Adrenal gland (tissue), 12 donors: ENCODE results near the gene SERPINB8. TPM values are rescaled to one million over a fixed set of nuclear protein-coding genes. Genes with fewer than 3 reads are reported as not detected.

Experiments
- DNase-seq, 7 donors: peaks; one replicate each; pipeline ENCODE4 v3.0.0-alpha.2; 2019 to 2020
- H3K27ac ChIP-seq, 5 donors: fragments of 200-600 bp; sonication (generic) in 4 of 5; 1 replicate in 3 of 5; 2 replicates in 2 of 5; pipeline versions ENCODE4 v1.5.1 to v1.8.0; 2016 to 2020; ENCODE audit warnings: mild to moderate bottlenecking in 1 of 5
- H3K27me3 ChIP-seq: fragments of 200-600 bp; 2 replicates; pipeline ENCODE4 v1.8.0; 2021
- H3K36me3 ChIP-seq, 2 donors: fragments of 200-600 bp; replicated peaks in 1 of 2; 1 replicate in 1 of 2; 2 replicates in 1 of 2; pipeline versions ENCODE4 v1.5.1 to v1.8.0; 2018 to 2022
- H3K4me1 ChIP-seq, 2 donors: fragments of 200-600 bp; replicated peaks in 1 of 2; 1 replicate in 1 of 2; 2 replicates in 1 of 2; pipeline versions ENCODE4 v1.5.1 to v1.8.0; 2018 to 2021
- H3K4me3 ChIP-seq, 4 donors: fragments of 200-600 bp; sonication (generic) in 3 of 4; one replicate each; pipeline ENCODE4 v1.5.1; 2016 to 2018
- H3K9me3 ChIP-seq, 3 donors: fragments of 200-600 bp; sonication (generic) in 1 of 3; replicated peaks in 1 of 3; 1 replicate in 2 of 3; 2 replicates in 1 of 3; pipeline versions ENCODE4 v1.5.1 to v1.8.0; 2016 to 2021
- POLR2A ChIP-seq, 2 donors: fragments of 450-650 bp; IDR thresholded peaks; one replicate each; pipeline ENCODE4 v1.6.1; 2017; ENCODE audit warnings: antibody characterized with exemption in 2 of 2, mild to moderate bottlenecking in 2 of 2, moderate library complexity in 1 of 2
- WGBS, 4 donors: extraction: QIAGEN DNeasy Blood & Tissue Kit in 2 of 4; methylation state at CpG; one replicate each; pipeline versions ENCODE4 v1.1.5 to v1.1.7; 2013 to 2017; 5-methylcytosine and 5-hydroxymethylcytosine counted together
- intact Hi-C, 2 donors: fragments of 100-400 bp; cut with DNase I; formaldehyde crosslinking; loops; one replicate each; pipeline versions ENCODE4 v1.14.1 to v1.15.0; 2022 to 2023
- polyA plus RNA-seq, 3 donors: library from polyadenylated mRNA; stranded (reverse); fragments of 200-250 nt in 2 of 3; fragments of 350-450 nt in 1 of 3; fragmentation: Illumina TruSeq in 1 of 3; extraction: RNeasy Lipid Tissue Mini Kit (QIAGEN cat#74804) in 1 of 3; gene quantifications; one replicate each; pipeline ENCODE4 v1.2.3, GENCODE V29; 2013 to 2014
- total RNA-seq, 9 donors: library from RNA; depleted of rRNA in 4 of 9; stranded (reverse); fragments of >200 nt in 4 of 9; fragments of 120-200 nt in 1 of 9; fragmentation: NEBNext Ultra II Directional in 1 of 9; extraction: Animal tissue kit (Norgen Biotek cat#: 25700) in 1 of 9; gene quantifications; one replicate each; pipeline versions ENCODE4 v1.1.0 to v1.2.4, GENCODE V29; 2013 to 2023
- TF ChIP-seq, protein P1 (sequence below), 6 experiments: fragments of 450-650 bp in 4 of 6; fragments of 200-600 bp in 2 of 6; sonication (generic) in 1 of 6; IDR thresholded peaks; 1 replicate in 5 of 6; 2 replicates in 1 of 6; pipeline versions ENCODE4 v1.5.1 to v1.8.0; 2016 to 2021; ENCODE audit warnings: antibody characterized with exemption in 6 of 6, mild to moderate bottlenecking in 2 of 6, moderate library complexity in 1 of 6
- donor health status: healthy with polysubstance abuse.
- donor health status: Bipolar disorder and iron deficiency.
- donor health status: DM: yes; HTN: yes; CAD: no.
- donor health status: DM: no; HTN: no; CAD: no.
- donor health status: DM: no; HTN: no; CAD: no.
- donor health status: DM: yes; HTN: yes; CAD: no.

The SERPINB8 gene
- total and polyA plus RNA-seq, 12 donors, result 3.7 to 31.6 (median 10.7) TPM

DNA sequence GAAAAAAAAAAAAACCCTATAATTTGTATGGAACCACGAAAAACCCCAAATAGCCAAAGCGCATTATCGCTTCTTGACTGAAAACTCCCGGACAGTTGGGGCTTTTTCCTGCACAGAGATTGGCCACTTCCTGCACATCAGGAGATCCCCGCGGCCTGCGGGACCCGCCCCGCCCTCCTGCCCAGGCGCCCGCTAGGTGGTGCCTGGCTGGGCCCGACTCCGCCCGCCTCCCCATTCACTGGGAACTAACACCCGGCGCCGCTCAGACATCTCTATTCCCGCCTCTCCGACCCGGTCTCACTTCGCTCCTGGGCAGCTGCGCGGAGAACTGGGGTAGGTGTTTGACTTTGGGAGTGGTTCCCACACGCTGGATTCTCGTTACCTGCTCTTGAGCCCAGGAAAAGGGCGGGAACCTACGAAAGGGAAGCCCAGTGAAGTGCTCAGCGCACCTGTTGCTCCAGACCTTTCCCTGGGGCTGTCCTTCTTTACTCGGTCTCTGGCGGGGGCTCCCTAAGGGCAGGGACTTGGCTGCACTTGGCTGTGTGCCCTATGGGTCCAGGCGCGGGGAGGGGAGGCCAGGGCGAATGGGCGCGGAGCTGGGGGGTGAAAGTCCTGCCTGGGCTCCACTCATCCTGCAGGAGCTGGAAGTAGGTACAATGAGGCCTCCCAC lies 20.7 kb upstream of the SERPINB8 start, which contains the start of gene HMSD:
HMSD (plus strand) TSS at position 234 of the 670 bp plus-strand sequence. CDS start 4,155 bp downstream, outside the sequence.
- Histone ChIP-seq H3K27me3 (peaks cover 26% of the 10 kb centered on the region), H3K9me3 (no peaks in the 10 kb centered on the region), H3K27ac (no peak within 1 kb of the TSS), H3K36me3 (no peaks in the 10 kb centered on the region), H3K4me1 (peaks cover 0 to 3% of the 10 kb centered on the region in 2 donors), H3K4me3 (no peak within 1 kb of the TSS)
- intact Hi-C loops, result loop anchor here in 1 of 2 donors (10.0 kb wide), 1 partner anchor 424 kb away; no protein-coding TSS in a partner anchor
- WGBS, 4 donors, result 17 to 37% (median 19%) methylated on average over 9 to 35 of the region's 35 CpGs
- DNase-seq, result peak in 3 of 7 donors; percentile 24 to 52 (median 35)
- TF ChIP-seq POLR2A (IDR thresholded peaks at IDR 0.05), result no peak
- TF ChIP-seq, protein P1, sequence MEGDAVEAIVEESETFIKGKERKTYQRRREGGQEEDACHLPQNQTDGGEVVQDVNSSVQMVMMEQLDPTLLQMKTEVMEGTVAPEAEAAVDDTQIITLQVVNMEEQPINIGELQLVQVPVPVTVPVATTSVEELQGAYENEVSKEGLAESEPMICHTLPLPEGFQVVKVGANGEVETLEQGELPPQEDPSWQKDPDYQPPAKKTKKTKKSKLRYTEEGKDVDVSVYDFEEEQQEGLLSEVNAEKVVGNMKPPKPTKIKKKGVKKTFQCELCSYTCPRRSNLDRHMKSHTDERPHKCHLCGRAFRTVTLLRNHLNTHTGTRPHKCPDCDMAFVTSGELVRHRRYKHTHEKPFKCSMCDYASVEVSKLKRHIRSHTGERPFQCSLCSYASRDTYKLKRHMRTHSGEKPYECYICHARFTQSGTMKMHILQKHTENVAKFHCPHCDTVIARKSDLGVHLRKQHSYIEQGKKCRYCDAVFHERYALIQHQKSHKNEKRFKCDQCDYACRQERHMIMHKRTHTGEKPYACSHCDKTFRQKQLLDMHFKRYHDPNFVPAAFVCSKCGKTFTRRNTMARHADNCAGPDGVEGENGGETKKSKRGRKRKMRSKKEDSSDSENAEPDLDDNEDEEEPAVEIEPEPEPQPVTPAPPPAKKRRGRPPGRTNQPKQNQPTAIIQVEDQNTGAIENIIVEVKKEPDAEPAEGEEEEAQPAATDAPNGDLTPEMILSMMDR (IDR thresholded peaks at IDR 0.05), result peak in 3 of 6 experiments; percentile 5 to 22 (median 14)

GRCh38 chr18:63951302-63951705 lies 18.6 kb upstream of the SERPINB8 start:
- TF ChIP-seq, protein P1 (IDR thresholded peaks at IDR 0.05), result no peak
- no peak for TF ChIP-seq POLR2A (IDR thresholded peaks at IDR 0.05)
- DNase-seq, result no peak
- Histone ChIP-seq H3K36me3 (no peaks in the 10 kb centered on the region), H3K27me3 (peaks cover 23% of the 10 kb centered on the region), H3K4me1 (peaks cover 0 to 3% of the 10 kb centered on the region in 2 donors), H3K4me3 (no peak overlapping the region), H3K27ac (no peak overlapping the region), H3K9me3 (no peaks in the 10 kb centered on the region)
- WGBS, 4 donors, result 64 to 76% (median 70%) methylated on average over 4 of the region's 4 CpGs
- intact Hi-C loops, result no loop called here

DNA sequence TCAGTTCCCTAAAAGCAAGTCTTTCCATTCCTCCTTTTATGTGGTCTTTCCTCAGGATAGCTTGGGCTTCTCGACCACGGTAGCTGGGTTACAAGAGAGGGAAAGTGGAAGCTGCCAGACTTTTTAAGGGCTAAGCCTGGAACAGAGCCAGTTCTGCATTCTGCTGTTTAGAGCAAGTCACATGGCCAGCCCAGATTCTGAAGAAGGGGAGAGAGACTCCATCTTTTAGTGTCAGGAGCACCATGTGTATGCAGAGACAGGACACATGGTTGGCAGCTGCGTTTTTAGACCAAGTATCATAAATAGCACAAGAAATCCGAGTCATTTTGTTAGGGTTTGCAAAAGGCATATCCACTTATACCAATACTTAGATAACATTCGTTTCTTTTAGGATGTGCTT lies 16.1 kb upstream of the SERPINB8 start:
- Histone ChIP-seq H3K27me3 (peaks cover 17% of the 10 kb centered on the region), H3K36me3 (no peaks in the 10 kb centered on the region), H3K9me3 (no peaks in the 10 kb centered on the region), H3K4me1 (peaks cover 0 to 3% of the 10 kb centered on the region in 2 donors), H3K27ac (no peak overlapping the region), H3K4me3 (no peak overlapping the region)
- 50 to 76% (median 59%) methylated on average over 5 of the region's 5 CpGs for WGBS, 4 donors
- no peak for DNase-seq
- TF ChIP-seq POLR2A (IDR thresholded peaks at IDR 0.05), result no peak
- TF ChIP-seq, protein P1 (IDR thresholded peaks at IDR 0.05), result no peak
- intact Hi-C loops, result no loop called here

DNA sequence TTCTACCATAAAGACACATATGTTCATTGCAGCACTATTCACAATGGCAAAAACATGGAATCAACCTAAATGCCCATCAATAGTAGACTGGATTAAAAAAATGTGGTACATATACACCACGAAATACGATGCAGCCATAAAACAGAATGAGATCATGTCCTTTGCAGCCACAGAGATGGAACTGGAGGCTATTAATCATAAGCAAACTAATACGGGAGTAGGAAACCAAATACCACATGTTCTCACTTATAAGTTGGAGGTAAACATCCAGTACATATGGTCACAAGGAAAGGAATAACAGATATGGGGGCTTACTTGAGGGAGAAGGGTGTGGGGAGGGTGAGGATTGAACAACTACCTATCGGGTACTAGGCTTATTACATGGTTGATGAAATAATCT lies 13.1 kb upstream of the SERPINB8 start:
- TF ChIP-seq, protein P1 (IDR thresholded peaks at IDR 0.05), result no peak
- no peak for TF ChIP-seq POLR2A (IDR thresholded peaks at IDR 0.05)
- Histone ChIP-seq H3K9me3 (no peaks in the 10 kb centered on the region), H3K4me3 (no peak overlapping the region), H3K27me3 (peaks cover 17% of the 10 kb centered on the region), H3K4me1 (no peaks in the 10 kb centered on the region), H3K36me3 (no peaks in the 10 kb centered on the region), H3K27ac (no peak overlapping the region)
- DNase-seq, result no peak
- intact Hi-C loops, result no loop called here
- 55 to 66% (median 59%) methylated on average over 4 of the region's 4 CpGs for WGBS, 4 donors
